OCI-LY7 (cell line): ENCODE data around the gene EDEM3. TPM values are rescaled to one million over a fixed set of nuclear protein-coding genes. Genes with fewer than 3 reads are reported as not detected.

Experiments
- BruUV-seq: library from RNA; stranded (reverse); fragments of 400-500 nt; replicated peaks from 2 replicates; lab custom pipeline; 2021; lab: Mats Ljungman, UMichigan
- CTCF ChIA-PET: fragments of 300-600 bp; sonication (Branson Sonifier 250); formaldehyde crosslinking; loops from one replicate; lab custom pipeline; 2022; ENCODE audit warnings: antibody characterized with exemption; ENCODE audit not compliant: unreplicated experiment; lab: Charles Lee
- POLR2A ChIA-PET: fragments of 300-600 bp; sonication (Branson Sonifier 250); formaldehyde crosslinking; loops from one replicate; lab custom pipeline; 2022; ENCODE audit warnings: antibody characterized with exemption; lab: Charles Lee
- DNase-seq: peaks from one replicate; pipeline ENCODE4 v3.0.0-alpha.2; 2015; ENCODE audit warnings: low spot score
- H2AFZ ChIP-seq: fragments of 200-600 bp; sonication (generic), shearing (Covaris generic); 2 replicates; pipeline ENCODE4 v1.6.1; 2014; ENCODE audit warnings: mild to moderate bottlenecking, antibody characterized with exemption, low read length, moderate library complexity
- H3K27ac ChIP-seq: fragments of 200-600 bp; sonication (generic); 2 replicates; pipeline ENCODE4 v1.5.1; 2014; ENCODE audit warnings: mixed run types, low read depth, mild to moderate bottlenecking, moderate library complexity, low read length, inconsistent platforms; ENCODE audit not compliant: poor library complexity, severe bottlenecking
- H3K36me3 ChIP-seq: fragments of 200-600 bp; sonication (generic); 2 replicates; pipeline ENCODE4 v1.6.1; 2014; ENCODE audit warnings: mild to moderate bottlenecking, antibody characterized with exemption, low read length, moderate library complexity, mixed read lengths; ENCODE audit not compliant: insufficient read depth
- H3K4me1 ChIP-seq: fragments of 200-600 bp; sonication (generic); 2 replicates; pipeline ENCODE4 v1.5.1; 2014; ENCODE audit warnings: mild to moderate bottlenecking, low read length; ENCODE audit not compliant: insufficient read depth, poor library complexity, severe bottlenecking
- H3K4me2 ChIP-seq: fragments of 200-600 bp; sonication (generic); 2 replicates; pipeline ENCODE4 v1.6.1; 2014; ENCODE audit warnings: mild to moderate bottlenecking, low read length
- H3K4me3 ChIP-seq: fragments of 200-600 bp; sonication (generic); 2 replicates; pipeline ENCODE4 v1.5.1; 2014; ENCODE audit warnings: mild to moderate bottlenecking, low read depth, low read length; ENCODE audit not compliant: poor library complexity, severe bottlenecking
- H3K79me2 ChIP-seq: fragments of 200-600 bp; sonication (generic); 2 replicates; pipeline ENCODE4 v1.6.1; 2016; ENCODE audit warnings: low read depth, mild to moderate bottlenecking, low read length, moderate library complexity, mixed read lengths; ENCODE audit not compliant: insufficient read depth
- H3K9me2 ChIP-seq: fragments of 200-600 bp; sonication (generic); 2 replicates; pipeline ENCODE4 v1.6.1; 2016; ENCODE audit warnings: mild to moderate bottlenecking, low read length, mixed read lengths; ENCODE audit not compliant: insufficient read depth
- H3K9me3 ChIP-seq: fragments of 200-600 bp; sonication (generic); 2 replicates; pipeline ENCODE4 v1.6.1; 2014; ENCODE audit warnings: mild to moderate bottlenecking, mixed run types, low read length, mixed read lengths
- H4K20me1 ChIP-seq: fragments of 200-600 bp; sonication (generic); 2 replicates; pipeline ENCODE4 v1.6.1; 2014; ENCODE audit warnings: mild to moderate bottlenecking, antibody characterized with exemption, low read length, moderate library complexity, mixed read lengths; ENCODE audit not compliant: insufficient read depth
- EZH2phosphoT487 ChIP-seq: fragments of 200-600 bp; sonication (generic); IDR thresholded peaks from 2 replicates; pipeline ENCODE4 v1.6.1; 2018; ENCODE audit warnings: low read depth, borderline replicate concordance, mild to moderate bottlenecking, mixed run types, antibody characterized with exemption, low read length, moderate library complexity, mixed read lengths
- intact Hi-C: fragments of 100-400 bp; cut with micrococcal nuclease; formaldehyde crosslinking; loops from one replicate; pipeline ENCODE4 v1.10.0; 2022; ENCODE audit not compliant: unreplicated experiment
- total RNA-seq, 2 experiments: library from RNA; depleted of rRNA in 1 of 2; stranded (reverse); fragments of >200 nt in 1 of 2; shearing (Covaris generic) in 1 of 2; gene quantifications; 2 replicates each; pipeline ENCODE4 v1.2.3, GENCODE V29; 2014 to 2022
- TF ChIP-seq, protein P1 (sequence below): fragments of 200-600 bp; sonication (generic); conservative IDR thresholded peaks from 2 replicates; pipeline ENCODE4 v1.5.1; 2014; ENCODE audit warnings: mild to moderate bottlenecking, antibody characterized with exemption, low read length, moderate library complexity, mixed read lengths

The EDEM3 gene
- total RNA-seq, 2 experiments from 2014 or later, result 19.5 to 27.4 TPM

DNA sequence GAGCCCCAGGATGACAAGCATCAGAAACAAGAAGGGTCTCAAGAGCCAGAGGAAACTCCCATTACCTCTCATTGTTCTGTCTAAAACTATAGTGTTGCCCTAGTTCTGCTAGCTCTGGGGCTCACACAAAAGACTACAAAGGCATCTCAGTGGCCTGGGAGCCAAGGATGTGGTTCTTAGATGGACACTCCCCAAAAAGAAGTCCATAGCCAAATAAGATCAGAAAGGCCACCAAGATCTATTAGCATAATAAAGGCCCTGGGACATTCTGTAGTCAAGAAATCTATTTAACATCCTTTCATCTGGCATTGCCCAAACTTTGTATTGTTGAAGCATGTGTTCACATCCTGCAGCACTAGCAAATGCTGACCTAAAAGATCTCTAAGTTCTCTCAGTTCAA is 99.5 kb downstream of the EDEM3 start:
- no TSS peak for BruUV-seq
- POLR2A ChIA-PET, result interaction anchor here (0.6 kb wide), 2 partner anchors 42 to 1014 kb away, joined by 3 read pairs; no protein-coding TSS in a partner anchor
- CTCF ChIA-PET, result interaction anchor here (0.6 kb wide), 1 partner anchor 28 kb away, joined by 3 read pairs; no protein-coding TSS in a partner anchor
- Histone ChIP-seq H3K4me2 (no peak overlapping the region), H3K9me2 (no peaks in the 10 kb centered on the region), H3K79me2 (no peaks in the 10 kb centered on the region), H3K4me3 (no peak overlapping the region), H3K36me3 (no peaks in the 10 kb centered on the region), H3K4me1 (no peaks in the 10 kb centered on the region), H2AFZ (no peak overlapping the region), H4K20me1 (no peaks in the 10 kb centered on the region), H3K9me3 (no peaks in the 10 kb centered on the region), H3K27ac (no peak overlapping the region)
- no peak for TF ChIP-seq EZH2phosphoT487
- TF ChIP-seq, protein P1, sequence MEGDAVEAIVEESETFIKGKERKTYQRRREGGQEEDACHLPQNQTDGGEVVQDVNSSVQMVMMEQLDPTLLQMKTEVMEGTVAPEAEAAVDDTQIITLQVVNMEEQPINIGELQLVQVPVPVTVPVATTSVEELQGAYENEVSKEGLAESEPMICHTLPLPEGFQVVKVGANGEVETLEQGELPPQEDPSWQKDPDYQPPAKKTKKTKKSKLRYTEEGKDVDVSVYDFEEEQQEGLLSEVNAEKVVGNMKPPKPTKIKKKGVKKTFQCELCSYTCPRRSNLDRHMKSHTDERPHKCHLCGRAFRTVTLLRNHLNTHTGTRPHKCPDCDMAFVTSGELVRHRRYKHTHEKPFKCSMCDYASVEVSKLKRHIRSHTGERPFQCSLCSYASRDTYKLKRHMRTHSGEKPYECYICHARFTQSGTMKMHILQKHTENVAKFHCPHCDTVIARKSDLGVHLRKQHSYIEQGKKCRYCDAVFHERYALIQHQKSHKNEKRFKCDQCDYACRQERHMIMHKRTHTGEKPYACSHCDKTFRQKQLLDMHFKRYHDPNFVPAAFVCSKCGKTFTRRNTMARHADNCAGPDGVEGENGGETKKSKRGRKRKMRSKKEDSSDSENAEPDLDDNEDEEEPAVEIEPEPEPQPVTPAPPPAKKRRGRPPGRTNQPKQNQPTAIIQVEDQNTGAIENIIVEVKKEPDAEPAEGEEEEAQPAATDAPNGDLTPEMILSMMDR, result no peak
- no peak for DNase-seq
- intact Hi-C loops, result no loop called here

DNA sequence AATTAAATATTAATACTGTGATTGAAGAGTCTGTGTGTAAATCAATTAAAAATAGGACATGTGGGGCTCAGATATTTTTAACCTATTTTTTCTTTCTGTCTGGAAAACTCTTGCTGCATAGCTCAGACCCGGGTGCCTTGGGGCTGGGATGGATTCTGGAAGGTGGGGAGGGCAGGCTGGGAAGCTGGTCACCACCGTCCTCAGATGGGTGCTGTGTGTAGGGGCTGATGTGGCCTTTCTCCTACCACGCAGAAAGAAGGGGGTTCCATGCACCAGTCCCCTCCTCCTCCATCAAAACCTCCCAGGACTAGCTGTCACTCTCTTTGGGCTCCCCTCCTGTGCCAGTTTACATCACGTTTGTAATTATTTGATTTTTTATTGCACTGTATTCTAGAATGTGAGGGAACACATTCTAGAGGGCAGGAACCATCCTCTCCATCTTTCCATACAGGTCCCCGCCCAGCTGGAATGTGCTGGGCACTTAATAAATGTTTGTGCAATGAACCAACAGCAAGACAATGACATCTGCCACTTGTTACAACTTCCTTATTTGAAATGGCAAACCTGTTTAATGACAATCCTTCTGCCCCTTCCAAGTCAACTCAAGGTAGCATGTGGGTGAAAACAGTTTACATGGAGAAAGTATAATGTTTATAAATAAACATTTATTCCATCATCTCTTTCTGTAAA is 104.3 kb downstream of the EDEM3 start:
- no TSS peak for BruUV-seq
- no peaks in the 10 kb centered on the region for H3K36me3 ChIP-seq
- H3K9me2 ChIP-seq, result no peaks in the 10 kb centered on the region
- POLR2A ChIA-PET, result no interaction called here
- CTCF ChIA-PET, result no interaction called here
- no peak overlapping the region for H2AFZ ChIP-seq
- H3K4me2 ChIP-seq, result no peak overlapping the region
- no peak overlapping the region for H3K4me3 ChIP-seq
- intact Hi-C loops, result no loop called here
- H3K27ac ChIP-seq, result no peak overlapping the region
- no peaks in the 10 kb centered on the region for H3K79me2 ChIP-seq
- TF ChIP-seq EZH2phosphoT487, result no peak
- TF ChIP-seq, protein P1, result no peak
- no peaks in the 10 kb centered on the region for H3K9me3 ChIP-seq
- no peaks in the 10 kb centered on the region for H3K4me1 ChIP-seq
- H4K20me1 ChIP-seq, result no peaks in the 10 kb centered on the region
- no peak for DNase-seq

DNA sequence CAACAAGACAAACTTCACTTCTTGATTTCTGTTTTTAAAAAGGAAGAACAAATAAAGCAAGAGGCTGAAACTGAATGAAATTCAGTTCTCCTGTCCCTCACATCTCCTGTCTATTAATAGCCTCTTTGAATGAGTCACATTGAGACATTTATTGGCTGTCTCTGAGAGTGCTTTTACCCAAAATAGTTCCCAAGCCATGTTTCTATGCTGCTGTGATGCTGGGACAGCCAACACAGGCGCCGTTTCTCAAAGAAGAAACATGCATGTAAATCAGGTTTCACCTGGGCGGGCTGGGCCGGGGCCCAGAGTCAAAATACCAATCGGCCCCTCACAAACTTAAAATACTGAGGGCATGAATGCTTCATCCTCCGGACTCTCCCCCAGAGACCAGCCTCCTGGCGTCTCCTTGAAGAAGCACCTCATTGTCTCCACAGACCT is 105.2 kb downstream of the EDEM3 start:
- no peak overlapping the region for H2AFZ ChIP-seq
- no TSS peak for BruUV-seq
- CTCF ChIA-PET, result no interaction called here

More for the DNA sequence above, 105.2 kb downstream of the EDEM3 start:
- no peak overlapping the region for H3K4me3 ChIP-seq
- no peaks in the 10 kb centered on the region for H3K4me1 ChIP-seq
- TF ChIP-seq, protein P1, result no peak
- TF ChIP-seq EZH2phosphoT487, result no peak
- no peaks in the 10 kb centered on the region for H3K79me2 ChIP-seq
- POLR2A ChIA-PET, result no interaction called here
- H3K36me3 ChIP-seq, result no peaks in the 10 kb centered on the region
- no peak for DNase-seq
- H3K9me3 ChIP-seq, result no peaks in the 10 kb centered on the region
- no peak overlapping the region for H3K27ac ChIP-seq
- no peaks in the 10 kb centered on the region for H3K9me2 ChIP-seq
- H3K4me2 ChIP-seq, result no peak overlapping the region
- intact Hi-C loops, result no loop called here
- H4K20me1 ChIP-seq, result no peaks in the 10 kb centered on the region
